Activated naive CD4-positive, alpha-beta T cell treated with Interleukin-2 at 50 U/mL for 16 hours (primary cell): ENCODE data around the gene TMTC3.
"Not testable (repeated sequence)": the region's sequence is repeated elsewhere in the genome, so short reads cannot be mapped to it uniquely, and the experiment has no call there.

Experiments
- DNase-seq: peaks from one replicate; pipeline ENCODE4 v3.0.0-alpha.2; 2020

Gene TMTC3

DNA sequence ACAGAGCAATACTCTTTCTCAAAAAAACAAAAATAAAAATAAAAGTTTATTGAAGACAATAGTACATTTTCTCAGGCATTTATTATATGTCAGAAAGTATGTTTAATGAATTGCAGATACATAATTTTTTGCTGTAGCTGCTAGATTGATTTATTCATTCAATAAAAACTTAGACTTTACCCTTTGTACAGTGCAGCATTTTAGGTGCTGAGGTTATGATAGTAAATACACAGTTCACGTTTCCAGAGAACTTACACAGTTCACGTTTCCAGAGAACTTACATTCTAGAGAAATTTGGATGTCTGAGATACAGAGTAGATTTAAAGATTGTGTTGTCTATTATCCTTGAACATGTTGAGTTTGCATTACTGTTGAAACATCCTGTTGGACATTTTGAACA, 25.3 kb downstream of the TMTC3 start:
- DNase-seq: no peak

DNA sequence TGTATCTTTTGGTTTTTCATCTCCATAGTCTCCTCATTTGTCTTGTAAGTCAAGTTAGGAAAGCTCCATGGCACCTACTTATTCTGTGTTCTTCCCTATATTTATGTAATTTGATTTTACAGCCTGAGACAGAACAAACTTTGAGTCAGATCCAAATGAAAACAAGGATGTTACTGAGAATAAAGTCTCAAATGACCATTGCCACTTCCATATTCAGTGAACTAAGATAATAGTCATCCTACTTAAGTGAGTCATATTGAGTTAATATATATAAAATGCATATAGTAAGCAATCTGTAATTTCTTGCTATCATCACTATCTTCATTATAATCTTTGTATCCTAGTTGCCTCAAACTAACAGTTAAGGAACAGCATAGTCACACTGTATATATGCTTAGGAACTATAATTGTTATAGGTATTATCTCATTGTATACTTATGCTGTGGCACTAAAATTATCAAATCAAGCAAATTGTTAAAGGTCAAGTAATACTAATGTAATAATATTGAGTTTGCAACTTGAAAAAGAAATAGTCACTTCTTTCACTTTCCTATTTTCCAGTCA, 30.8 kb downstream of the TMTC3 start:
- no peak for DNase-seq

- no peak for DNase-seq
Observed at GRCh38 chr12:88175544-88175943, 33.4 kb downstream of the TMTC3 start.

DNA sequence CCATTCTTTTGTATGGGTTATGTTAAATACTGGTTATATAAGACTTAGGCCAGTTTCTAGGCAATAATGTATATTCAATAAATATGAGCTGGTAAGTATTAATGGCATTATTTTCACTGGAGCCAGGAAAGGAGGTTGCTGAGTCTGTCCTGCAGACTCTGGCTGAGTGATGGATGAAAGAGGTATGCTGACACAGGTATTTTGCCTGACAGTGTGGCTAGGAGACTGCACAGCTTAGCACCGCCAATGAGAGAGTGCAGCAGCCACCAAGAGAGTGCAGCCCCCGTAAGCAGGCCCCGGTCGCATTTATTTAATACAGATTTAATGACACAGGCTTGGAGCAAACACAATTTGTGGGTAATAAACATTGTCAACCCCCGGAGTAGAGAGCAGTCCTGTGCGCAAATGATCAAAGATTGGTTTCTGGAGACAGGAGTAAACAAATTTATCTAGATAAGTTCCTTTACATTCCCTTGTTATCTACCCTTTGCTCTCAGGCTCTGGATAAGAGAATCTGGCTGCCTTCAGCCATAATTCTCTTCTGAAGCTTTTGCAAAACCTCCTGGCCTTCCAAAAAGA, 37.4 kb downstream of the TMTC3 start:
- no peak for DNase-seq

DNA sequence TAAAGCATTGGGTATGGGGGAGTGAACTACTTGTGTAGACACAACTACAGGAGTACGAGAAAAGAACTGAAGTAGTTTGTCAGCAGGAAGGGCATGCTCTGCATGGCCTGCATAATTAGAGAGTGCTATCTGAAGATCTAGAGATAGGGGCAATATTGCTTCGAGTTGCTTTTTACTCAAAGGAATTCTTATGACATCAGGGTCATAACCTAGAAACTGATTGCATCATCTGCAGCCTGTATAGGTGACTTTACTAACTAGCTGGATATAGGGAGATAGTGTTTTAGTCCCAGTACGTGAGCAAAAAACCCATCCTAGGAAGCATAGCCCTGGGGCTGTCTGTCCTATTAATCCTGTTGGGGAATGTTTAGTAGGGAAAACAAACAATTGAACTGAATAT, 39.8 kb downstream of the TMTC3 start:
- no peak for DNase-seq

GRCh38 chr12:88182416-88182815, 40.3 kb downstream of the TMTC3 start:
- no peak for DNase-seq

- DNase-seq: no peak
Observed at GRCh38 chr12:88184196-88184595, 42.1 kb downstream of the TMTC3 start.

DNA sequence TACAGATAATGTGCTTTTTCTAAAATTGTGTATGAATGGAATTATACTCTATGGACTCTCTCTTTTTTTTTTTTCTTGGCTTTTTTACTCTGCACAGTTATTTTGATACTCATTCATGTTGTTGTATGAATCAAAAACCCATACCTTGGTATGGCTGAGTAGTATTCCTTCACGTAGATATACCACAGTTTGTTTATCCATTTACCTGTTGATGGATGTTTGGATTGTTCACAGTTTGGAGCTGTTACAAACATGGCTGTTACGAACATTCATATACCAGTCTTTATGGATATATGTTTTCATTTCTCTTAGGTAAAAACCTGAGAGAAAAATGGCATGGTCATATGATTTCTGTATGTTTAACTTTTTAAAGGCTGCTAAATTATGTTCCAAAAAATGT, 43.2 kb downstream of the TMTC3 start:
- no peak for DNase-seq

- DNase-seq: no peak
Observed at GRCh38 chr12:88185988-88186387, 43.9 kb downstream of the TMTC3 start.

GRCh38 chr12:88187571-88187970, 45.5 kb downstream of the TMTC3 start:
- DNase-seq: no peak

DNA sequence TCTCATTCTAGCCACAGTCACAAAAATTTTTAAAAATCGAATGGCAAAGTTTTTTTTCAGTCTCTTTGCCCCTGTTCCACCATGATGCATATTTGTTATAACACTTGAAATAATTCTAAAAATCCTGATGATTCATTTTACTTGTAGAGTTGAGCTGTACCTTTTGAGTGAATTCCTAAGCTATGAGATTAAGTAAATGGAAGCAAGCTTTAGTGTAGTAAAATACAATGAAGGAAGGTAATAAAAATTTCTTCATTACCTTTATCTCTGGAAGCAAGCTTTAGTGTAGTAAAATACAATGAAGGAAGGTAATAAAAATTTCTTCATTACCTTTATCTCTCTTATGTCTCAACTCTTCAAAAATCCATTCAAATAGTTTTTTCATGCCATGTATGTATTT, 46.1 kb downstream of the TMTC3 start:
- no peak for DNase-seq

- DNase-seq: no peak
Observed at GRCh38 chr12:88192426-88192825, 50.3 kb downstream of the TMTC3 start.

DNA sequence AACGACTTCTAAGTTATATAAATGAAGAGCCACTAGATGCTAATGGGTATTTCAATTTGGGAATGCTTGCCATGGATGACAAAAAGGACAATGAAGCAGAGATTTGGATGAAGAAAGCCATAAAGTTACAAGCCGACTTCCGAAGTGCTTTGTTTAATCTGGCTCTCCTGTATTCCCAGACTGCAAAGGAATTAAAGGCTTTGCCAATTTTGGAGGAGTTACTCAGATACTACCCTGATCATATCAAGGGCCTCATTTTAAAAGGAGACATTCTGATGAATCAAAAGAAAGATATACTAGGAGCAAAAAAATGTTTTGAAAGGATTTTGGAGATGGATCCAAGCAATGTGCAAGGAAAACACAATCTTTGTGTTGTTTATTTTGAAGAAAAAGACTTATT, 52.8 kb downstream of the TMTC3 start:
- DNase-seq: no peak

GRCh38 chr12:88200029-88200428, 57.9 kb downstream of the TMTC3 start:
- DNase-seq: no peak

DNA sequence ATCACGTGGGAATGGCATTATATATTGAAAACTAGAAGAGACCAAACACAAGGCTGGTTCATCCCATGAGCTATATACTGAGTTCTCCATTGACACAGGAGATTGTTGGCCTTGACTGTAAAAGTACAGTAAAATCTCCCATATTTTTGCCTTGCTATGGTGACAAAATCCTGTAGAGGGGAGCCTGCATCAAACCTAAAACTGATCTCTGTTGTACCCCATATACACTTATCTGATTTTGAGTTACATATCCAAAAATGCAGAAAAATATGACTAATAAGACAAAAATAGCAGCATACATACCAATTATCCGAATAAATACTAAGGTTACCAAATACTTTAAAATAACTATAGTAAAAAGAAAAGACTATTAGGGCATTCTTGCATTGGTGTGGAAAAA, 60.4 kb downstream of the TMTC3 start:
- no peak for DNase-seq

- DNase-seq: no peak
Observed at GRCh38 chr12:88206601-88207000, 64.5 kb downstream of the TMTC3 start.

- DNase-seq: no peak
Observed at GRCh38 chr12:88207921-88208620, 66.0 kb downstream of the TMTC3 start.

GRCh38 chr12:88208661-88209060, 66.6 kb downstream of the TMTC3 start:
- no peak for DNase-seq

GRCh38 chr12:88210311-88210710, 68.2 kb downstream of the TMTC3 start:
- DNase-seq: not testable (repeated sequence)

DNA sequence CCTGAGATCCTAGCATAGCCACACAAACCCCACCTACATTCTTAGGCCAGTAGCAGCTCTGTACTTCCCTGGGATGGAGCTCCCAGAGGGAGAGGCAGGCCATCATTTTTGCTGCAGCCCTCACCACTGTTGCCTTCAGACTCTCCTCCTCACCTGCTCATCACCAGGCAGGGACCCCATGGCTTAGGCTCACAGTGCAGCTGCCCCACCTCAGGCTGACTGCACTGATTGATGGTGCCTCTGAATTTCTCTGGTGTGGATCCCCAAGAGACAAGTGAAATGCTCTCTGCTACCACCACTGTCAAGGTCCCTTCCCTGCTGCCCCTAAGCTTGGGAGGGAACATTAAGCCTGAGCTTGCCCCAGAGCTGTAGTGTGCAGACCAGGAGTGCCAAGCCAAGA, 76.2 kb downstream of the TMTC3 start:
- DNase-seq: no peak

DNA sequence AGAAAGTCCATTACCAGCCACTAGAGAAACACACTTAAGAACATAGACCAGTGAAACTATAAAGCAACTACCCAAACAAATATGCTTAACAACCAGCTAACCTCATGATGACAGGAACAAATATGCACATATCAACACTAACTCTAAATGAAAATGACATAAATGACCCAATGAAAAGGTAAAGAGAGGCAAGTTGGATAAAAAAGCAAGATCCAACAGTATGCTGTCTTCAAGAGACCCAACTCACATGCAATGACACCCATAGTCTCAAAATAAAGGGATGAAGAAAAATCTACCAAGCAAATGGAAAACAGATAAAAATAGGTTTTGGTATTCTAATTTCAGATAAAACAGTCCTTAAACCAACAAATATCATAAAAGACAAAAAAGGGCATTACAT, 77.8 kb downstream of the TMTC3 start:
- DNase-seq: no peak

- no peak for DNase-seq
Observed at GRCh38 chr12:88223519-88223918, 81.4 kb downstream of the TMTC3 start.

DNA sequence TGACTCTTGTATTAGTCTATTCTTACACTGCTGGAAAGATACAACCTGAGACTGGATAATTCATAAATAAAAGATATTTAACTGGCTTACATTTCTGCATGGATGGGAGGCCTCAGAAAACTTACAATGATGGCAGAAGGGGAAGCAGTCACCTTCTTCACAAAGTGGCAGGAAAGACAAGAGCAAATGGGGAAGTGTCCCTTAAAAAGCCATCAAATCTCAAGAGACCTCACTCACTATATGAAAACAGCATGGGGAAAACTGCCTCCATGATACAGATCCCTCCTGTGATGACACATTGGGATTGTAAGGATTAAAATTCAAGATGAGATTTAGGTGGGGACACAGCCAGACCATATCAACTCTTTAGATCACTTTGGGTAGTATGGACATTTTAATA, 83.7 kb downstream of the TMTC3 start:
- no peak for DNase-seq

DNA sequence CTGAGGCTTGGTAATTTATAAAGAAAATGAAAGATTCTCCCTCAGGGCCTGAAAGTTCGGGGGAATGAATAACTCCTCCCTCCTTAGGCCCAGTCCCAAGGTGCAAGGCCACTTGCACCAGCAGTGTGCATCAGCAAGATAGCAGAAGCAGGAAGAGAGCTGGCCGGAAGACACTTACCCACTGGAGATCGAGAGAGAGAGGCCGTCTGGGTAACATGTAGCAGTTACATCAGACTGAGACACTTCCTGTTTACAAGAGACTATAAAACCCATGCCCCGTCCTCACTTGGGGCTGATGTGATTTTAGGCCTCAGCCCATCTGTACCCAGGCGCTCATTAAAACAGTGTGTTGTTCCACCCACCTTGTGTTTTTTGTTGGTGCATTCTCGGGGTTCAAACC, 85.2 kb downstream of the TMTC3 start:
- DNase-seq: no peak

- no peak for DNase-seq
Observed at GRCh38 chr12:88227871-88228270, 85.8 kb downstream of the TMTC3 start.
